22Rv1 (cell line): ENCODE data around the gene CLMN.

Experiments used
- H3K27ac ChIP-seq: fragments of 450-650 bp; 2 replicates; pipeline ENCODE4 v1.5.1; 2017
- CTCF ChIP-seq: fragments of 450-650 bp; IDR thresholded peaks from 2 replicates; pipeline ENCODE4 v1.5.1; 2017; ENCODE audit warnings: mild to moderate bottlenecking
- ZFX ChIP-seq: fragments of 450-650 bp; IDR thresholded peaks from 2 replicates; pipeline ENCODE4 v1.6.1; 2017; ENCODE audit warnings: antibody characterized with exemption, borderline replicate concordance

The CLMN gene

DNA sequence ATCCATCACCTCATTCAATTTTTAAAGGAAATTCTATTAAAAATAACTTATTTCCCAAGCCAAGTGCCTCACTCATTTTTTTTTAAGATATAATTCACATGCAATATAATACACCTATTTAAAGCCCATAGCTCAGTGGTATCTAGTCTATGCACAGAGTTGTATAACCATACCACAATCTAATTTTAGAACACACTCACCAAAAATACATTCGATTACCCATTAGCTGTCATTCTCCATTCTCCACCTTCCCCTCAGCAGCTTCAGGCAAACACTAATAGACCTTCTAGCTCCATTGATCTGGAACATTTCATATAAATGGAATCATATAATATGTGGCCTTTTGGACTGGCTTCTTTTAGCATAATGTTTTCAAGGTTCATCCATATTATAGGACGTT lies 49.5 kb downstream of the CLMN start:
- TF ChIP-seq ZFX (no peak), CTCF (no peak)

GRCh38 chr14:95269493-95269892 lies 50.2 kb downstream of the CLMN start:
- no peak for TF ChIP-seq CTCF
- no peak for TF ChIP-seq ZFX
- H3K27ac ChIP-seq, result no peak overlapping the region

More for the DNA sequence above, 49.5 kb downstream of the CLMN start:
- no peak overlapping the region for H3K27ac ChIP-seq

DNA sequence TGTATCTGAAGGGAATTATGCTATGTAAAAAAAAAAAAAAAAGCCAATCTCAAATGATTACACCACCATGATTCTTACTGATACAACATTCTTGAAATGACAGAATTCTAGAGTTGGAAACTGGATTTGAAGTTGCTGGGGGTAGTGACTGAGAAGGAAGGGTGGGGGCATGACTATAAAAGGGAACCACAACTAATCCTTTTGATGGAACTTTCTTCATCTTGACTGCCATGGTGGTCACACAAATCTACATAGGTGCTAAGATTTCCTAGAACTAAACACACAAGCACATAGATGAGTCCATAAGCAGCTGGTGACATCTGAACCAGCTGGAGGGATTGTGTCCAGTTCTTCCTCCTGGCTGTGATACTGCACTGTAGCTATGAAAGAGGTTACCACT lies 51.4 kb downstream of the CLMN start:
- TF ChIP-seq ZFX, result no peak
- no peak for TF ChIP-seq CTCF
- no peak overlapping the region for H3K27ac ChIP-seq

- TF ChIP-seq ZFX, result no peak
- TF ChIP-seq CTCF, result no peak
- H3K27ac ChIP-seq, result no peak overlapping the region
Measured at GRCh38 chr14:95267306-95267705, 52.4 kb downstream of the CLMN start.

DNA sequence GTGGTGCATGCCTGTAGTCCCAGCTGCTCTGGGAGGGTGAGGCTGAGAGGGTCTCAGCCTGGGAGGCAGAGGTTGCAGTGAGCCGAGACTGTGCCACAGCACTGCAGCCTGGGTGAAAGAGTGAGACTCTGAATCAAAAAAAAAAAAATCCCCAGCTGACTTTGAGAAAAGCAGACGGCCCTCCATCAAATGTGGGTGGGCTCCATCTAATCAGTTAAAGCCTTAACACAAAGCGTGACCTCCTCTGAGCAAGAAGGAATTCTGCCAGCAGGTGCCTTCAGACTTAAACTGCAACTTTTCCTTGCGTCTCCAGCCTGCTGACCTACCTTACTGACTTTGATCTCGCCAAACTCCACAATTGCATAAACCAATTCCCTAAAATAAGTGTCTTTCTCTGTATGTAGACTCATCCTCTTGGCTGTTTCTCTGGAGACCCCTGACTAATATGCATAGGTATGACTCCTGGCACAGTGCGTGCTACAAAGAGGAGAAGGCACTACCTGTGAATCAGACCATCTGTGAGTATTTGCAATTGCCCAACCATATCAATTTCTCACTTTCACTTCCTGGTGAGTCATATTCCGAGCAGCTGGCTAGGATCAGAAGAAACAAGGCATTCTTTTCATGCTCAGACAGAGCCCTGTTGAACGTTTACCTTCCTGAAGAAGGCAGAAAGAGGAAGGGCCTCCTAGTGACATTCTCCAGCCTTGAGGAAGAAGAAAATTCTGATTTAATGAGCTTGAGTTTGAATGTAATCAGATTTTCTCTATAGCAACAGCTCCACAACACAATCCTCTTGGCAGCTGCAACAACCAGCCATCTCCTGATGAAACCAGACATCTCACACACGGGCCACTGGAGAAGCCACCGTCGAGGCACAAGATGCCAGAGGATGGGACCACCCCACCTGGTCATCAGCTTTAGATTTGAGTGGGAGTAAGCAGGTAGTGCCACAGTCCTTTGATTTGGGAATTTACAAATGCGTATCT lies 54.3 kb downstream of the CLMN start:
- peak overlapping the region; percentile 59 for H3K27ac ChIP-seq
- TF ChIP-seq ZFX (no peak), CTCF (no peak)

DNA sequence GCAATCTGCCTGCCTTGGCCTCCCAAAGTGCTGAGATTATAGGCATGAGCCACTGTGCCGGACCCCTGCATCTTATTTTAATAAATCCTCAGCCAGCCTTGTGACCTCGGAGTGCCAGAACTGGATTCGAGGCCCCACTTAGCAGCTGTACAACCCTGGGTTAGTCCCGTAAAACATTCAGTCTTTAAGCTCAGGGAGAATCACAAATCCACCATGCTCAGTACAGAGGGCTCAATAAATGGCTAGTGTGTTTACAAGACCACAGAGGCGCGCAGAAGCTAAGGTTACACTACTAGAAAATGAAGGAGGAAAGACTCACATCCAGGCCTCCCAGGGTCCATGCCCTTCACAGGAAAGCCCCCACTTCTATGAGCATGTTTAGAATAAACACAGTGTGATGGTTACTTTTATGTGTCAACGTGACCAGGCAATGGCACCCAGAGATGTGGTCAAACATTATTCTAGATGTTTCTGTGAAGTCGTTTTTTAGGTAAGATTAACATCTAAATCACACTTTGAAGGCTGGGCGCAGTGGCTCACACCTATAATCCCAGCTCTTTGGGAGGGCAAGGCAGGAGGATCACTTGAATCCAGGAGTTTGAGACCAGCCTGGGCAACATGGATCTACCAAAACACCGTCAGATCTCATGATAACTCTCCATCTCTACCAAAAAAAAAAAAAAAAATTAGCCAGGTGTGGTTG lies 55.3 kb downstream of the CLMN start:
- no peak overlapping the region for H3K27ac ChIP-seq
- TF ChIP-seq CTCF, result no peak
- no peak for TF ChIP-seq ZFX
